GM19043 (cell line): Measurements from ENCODE around the gene AXIN1.
"Not testable (repeated sequence)": the region's sequence is repeated elsewhere in the genome, so short reads cannot be mapped to it uniquely, and the experiment has no call there.

Experiments used
- ATAC-seq: cut with Tn5 transposase; IDR thresholded peaks from one replicate; pipeline ENCODE4 v1.9.1; 2021; ENCODE audit warnings: low read depth; ENCODE audit not compliant: unreplicated experiment

AXIN1 gene

DNA sequence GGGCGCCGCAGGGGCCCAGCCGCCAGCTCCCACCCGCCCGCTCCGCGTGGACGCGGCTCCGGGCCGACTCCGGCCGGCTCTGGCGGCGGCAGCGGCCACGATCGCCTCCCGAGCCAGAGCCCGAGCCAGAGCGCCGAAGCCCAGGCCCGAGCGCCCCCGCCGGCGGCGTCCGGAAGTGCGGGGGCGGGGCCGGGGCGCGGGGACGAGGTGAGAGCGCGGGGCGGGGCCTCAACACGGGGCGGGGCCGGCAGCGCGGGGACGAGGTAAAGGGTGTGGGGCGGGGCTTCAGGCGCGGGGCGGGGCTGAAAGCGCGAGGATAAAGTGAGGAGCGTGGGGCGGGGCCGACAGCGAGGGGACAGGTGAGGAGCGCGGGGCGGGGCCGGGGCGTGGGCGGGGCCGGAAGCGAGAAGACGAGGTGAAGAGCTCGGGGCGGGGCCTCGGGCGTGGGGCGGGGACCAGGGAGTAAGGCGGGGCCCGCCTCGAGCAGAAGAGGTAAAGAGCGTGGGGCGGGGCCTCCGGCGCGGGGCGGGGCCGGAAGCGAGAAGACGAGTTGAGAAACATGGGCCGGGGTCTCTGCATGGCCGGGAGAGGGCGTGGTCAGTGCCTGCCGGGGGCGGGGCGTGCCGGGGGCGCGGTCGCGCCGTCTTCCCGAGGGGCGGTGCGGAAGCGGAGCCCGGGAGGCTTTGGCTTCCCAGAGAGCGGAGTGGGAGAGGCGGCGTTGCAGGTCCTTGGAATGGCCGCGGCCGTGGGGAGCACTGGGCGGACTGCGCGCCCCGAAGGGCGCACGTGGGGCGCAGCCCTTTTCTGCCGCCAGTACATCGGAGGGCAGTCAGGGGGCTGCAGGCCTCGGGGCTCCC, at the start of gene AXIN1:
Gene AXIN1 (minus strand): TSS at position 177 of the 857 bp plus-strand sequence. CDS start 5,698 bp downstream, outside the sequence.
- peak; percentile 46 for ATAC-seq

DNA sequence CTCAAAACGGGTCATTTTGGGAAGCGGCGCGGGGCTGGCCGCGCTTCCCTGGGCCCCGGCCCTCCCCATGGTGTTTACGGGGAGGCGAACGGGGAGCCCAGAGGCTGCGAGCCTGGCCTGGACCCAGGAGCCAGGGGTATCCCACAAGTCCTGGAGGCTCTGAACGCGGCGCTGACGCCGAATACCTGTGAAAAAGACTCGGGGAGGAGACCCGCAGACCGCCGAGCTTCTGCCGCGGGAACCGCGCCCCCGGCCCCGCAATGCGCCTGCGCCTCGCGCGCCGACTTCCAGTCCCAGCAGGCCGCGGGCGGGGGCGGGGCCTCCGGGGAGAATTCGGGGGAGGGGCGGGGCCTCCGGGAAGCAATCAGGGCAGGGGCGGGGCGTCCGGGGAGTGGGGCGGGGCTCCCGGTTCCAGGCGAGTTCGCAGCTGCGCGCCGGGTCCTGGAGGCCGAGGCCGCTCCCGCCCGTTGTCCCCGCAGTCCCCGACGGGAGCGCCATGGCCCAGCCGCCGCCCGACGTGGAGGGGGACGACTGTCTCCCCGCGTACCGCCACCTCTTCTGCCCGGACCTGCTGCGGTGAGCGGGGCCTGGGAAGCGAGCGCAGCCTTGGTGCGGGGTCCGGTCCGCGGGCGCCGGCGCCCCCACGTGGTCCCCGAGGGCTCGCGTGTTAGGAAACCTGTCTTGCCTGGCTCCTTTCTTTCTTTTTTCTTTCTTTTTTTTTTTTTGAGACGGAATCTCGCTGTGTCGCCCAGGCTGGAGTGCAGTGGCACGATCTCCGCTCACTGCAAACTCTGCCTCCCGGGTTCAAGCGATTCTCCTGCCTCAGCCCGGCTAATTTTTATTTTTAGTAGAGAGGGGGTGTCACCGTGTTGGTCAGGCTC, 49.2 kb upstream of the AXIN1 start, which contains the start of gene DECR2:
Gene DECR2 (plus strand): TSS at position 418 of the 881 bp plus-strand sequence. CDS start 79 bp downstream, at position 497.
- ATAC-seq: no peak

- no peak for ATAC-seq
Measured at GRCh38 chr16:400061-400591, 47.6 kb upstream of the AXIN1 start.

DNA sequence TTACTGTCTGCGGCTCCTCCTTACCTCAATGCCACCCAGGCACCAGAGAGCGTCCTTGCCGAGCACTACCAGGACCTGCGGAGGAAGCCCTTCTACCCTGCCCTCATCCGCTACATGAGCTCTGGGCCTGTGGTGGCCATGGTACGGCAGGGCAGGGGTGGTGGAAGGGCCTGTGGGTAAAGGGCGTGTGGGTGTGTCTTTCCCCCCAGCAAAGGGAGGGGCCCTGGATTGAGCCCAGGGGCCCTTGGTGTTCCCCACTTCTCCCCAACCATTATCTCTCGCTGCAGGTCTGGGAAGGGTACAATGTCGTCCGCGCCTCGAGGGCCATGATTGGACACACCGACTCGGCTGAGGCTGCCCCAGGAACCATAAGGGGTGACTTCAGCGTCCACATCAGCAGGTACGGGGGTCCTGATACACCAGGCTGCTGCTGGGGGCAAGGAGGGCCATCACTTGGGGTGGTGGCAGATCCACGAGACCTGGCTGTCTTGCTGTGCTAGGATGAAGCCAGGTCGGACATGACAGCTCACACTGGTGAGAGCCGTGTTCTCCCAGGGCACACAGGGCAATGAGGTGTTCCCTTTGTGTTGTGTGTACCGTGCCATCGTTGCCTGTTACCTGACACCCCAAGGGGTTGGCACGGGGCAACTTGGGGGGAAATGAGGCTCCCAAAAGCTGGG, 47.0 kb upstream of the AXIN1 start:
- no peak for ATAC-seq

DNA sequence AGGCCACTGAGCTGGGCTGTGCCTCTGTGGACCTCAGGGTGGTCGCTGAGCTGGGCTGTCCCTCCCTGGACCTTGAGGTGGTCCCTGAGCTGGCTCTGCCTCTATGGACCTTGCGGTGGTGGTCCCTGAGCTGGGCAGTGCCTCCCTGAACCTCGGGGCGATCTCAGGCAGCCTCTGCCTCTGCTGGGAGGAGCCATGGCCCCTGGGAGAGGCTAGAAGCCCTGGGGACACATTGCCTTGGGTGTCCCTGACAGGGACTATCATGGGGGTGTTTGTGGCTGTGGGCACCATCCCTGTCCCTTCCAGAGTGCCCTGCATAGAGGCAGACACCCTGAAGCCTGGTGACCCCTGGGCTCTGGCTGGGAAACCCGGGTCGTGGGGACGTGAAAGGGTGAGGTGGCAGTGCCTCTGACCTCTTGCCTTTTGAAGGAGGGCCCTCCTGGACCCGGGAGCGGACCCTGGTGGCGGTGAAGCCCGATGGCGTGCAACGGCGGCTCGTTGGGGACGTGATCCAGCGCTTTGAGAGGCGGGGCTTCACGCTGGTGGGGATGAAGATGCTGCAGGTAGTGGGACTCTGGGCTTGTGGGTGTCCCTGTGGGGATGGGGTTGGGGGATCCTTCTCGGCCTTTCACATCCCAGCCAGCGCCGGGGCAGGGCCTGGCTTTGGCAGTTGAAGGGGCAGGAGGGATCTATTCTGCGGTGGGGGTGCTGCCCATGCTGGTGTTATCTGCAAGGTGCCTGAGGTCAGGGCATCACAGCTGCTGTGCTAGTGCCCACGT, 46.2 kb upstream of the AXIN1 start:
- ATAC-seq: no peak

DNA sequence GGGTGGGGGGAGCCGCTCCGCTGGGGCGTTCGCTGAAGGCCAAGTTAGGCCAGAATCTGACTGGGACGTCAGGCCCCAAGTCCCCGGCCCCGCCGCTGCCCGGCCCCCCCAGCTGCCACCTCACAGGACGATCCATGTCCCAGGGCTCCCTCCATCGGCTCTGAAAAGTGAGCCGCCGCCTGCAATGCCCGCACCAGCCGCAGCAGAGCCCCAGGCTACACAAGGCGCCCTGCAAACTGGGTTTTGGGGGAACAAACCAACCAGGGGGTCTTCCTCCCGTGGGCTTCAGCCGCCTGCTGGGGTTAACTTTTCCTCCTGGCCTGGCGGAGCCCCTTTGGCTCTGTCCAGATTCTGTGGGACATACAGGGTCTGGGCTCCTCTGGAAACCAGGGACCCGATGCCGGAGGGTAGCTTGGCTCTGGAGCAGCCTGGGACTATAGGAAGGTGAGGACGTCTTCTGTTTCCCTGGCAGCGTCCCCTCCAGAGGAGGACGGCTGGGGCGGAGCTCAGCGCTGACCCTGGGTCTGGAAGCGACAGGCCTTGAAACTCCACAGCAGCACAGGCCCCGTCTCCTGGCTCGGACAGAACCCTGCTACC, 45.3 kb upstream of the AXIN1 start:
- no peak for ATAC-seq

DNA sequence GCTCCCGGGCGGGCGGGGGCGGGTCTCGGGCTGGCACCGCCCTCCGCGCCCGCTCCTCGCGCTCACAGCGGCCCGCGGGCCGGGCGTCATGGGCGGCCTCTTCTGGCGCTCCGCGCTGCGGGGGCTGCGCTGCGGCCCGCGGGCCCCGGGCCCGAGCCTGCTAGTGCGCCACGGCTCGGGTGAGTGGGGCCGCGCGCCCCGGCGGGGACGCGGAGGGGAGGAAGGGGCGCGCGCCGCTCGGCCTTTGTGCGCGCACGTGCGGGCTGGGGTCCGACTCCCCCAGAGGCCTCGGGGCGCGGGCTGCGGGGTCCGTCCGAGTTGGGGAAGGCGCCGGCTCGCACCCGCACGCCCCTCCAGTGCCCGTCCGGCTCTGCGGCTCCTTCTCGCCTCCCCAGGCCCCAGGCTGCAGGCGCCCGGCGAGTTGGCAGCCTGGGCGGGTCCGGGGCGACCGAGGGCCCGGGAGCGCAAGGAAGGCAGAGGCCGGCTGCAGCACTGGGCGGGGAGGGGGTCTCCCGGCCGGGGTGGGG, 44.7 kb upstream of the AXIN1 start, which contains the start of gene NME4:
Gene NME4 (plus strand): TSS at position 65 of the 527 bp plus-strand sequence. CDS start 24 bp downstream, at position 89.
- ATAC-seq: no peak

- ATAC-seq: no peak
Measured at GRCh38 chr16:396605-397004, 44.1 kb upstream of the AXIN1 start.

DNA sequence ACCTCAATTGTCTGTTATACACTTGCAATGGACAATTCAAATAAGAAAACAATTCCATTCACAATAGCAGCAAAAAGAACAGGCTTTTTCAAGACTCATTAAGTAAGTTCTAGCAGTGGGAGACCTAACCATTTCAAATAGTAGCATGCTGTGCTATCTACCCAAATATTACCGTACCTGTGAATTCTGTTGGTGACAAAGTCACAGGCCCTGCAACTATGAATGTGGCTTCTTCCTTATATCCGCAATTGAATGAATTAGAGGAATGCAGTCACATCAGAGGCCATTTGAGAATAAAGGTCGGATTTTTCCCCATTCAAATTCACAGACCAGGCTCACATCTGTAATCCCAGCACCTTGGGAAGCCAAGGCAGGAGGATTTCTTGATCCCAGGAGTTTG, 43.7 kb upstream of the AXIN1 start:
- ATAC-seq: no peak

DNA sequence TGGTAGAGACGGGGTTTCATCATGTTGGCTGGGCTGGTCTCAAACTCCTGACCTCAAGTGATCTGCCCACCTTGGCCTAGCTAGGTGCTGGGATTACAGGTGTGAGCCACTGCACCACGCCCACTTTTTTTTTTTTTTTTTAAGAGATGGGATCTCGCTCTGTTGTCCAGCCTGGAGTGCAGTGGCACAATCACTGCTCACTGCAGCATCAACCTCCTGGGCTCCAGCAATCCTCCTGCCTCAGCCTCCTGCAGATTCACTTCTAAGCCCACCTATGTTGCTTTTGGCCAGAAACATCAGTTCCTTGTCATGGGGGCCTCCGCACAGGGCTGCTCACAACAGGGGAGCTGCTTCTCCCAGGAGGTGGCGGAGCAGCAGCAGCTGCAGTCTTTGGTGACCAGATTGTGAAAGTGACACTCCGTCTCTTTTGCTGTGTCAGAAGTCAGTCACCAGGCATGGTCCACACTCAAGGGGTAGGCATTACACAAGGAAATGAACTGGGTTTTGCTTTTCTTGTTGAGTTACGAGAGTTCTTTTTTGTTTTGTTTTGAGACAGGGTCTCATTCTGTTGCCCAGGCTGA, 40.0 kb upstream of the AXIN1 start:
- ATAC-seq: no peak

DNA sequence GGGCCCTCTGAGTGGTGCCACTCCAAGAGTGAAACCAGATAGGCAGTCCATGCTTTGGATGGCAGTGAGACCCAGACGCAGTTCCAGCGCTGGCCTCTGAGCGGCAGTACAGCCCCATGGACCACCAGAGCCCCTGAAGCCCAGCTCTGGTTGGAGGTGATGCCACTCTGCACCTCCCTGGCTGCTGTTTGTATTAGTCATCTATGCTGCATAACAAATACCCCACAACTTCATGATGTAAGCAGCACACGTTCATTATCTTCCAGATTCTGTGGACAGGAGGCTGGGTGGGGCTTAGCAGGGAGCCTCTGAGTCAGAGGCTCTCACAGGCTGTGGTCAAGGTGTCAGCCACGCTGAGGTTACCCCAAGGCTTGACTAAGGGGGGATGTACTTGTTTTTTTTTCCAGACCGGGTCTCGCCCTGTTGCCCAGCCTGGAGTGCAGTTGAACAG, 39.4 kb upstream of the AXIN1 start:
- no peak for ATAC-seq

DNA sequence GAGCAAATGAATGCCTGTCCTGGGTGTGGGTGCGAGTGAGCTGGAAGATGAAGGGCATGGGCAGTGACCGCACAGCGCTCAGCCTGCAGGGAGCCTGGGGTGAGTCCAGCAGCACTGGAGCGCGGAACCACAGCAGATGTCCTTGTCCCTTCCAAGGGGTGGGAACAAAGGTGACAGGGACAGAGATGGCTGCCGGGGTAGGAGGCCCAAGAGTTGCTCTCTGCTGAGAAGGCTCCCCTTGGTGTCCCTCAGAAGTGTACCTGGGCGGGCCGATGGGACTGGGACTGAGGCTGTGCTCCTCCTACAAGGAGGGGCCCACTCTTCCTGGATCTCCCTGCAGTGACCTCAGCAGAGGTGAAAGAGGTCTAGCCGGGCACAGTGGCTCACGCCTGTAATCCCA, 36.8 kb upstream of the AXIN1 start:
- no peak for ATAC-seq

- not testable (repeated sequence) for ATAC-seq
Measured at GRCh38 chr16:387761-388666, 35.5 kb upstream of the AXIN1 start.

- no peak for ATAC-seq
Measured at GRCh38 chr16:386641-387156, 34.2 kb upstream of the AXIN1 start.

DNA sequence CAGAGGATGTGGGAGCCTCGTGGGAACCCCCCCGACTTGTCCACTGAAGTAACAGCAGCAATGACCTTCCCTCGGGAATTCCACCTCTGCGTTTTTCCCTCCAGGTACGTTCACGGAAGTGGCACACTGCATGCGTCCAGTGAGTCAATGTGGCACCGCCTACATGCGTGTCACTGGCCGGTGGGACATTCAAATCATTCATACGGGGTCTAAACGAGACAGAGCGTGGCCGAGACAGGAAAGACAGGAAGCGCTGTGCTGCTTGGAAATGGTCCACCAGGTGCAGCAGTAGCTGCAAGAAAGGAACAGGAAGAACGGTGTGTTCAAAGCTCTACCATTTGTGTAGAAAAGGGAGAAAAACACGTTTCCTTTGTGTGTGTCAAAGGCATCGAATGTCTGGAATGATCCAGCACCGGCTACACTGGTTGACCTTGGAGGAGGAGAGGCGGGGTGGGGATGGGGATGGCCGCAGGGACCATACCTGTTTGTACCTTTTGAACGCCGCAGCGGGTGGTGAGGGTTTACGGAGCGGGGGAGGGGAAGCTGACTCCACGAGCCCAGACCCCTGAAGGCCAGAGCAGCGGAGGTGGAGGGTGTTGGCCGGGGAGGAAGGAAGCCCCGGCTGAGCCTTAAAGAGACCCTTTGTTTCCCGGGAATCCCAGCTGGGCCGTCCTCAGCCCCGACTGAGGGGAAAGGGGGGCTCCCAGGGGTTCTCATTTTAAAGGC, 31.0 kb upstream of the AXIN1 start:
- no peak for ATAC-seq

GRCh38 chr16:381789-382717, 29.5 kb upstream of the AXIN1 start, which contains the start of gene PGAP6:
TSS of gene PGAP6 (minus strand) at chr16:381978. CDS start at chr16:381821, 157 bp downstream.
- ATAC-seq: no peak
